Natural killer cell treated with Interleukin-12 subunit alpha and Interleukin-12 subunit beta and Interleukin-15 and Interleukin-18, amount 100 ng/mL, for 72 hours (primary cell): ENCODE data around the gene PTPRK. TPM values are rescaled to one million over a fixed set of nuclear protein-coding genes. Genes with fewer than 3 reads are reported as not detected.

ENCODE experiments used
- ATAC-seq, 2 donors: fragments of 150-1000 bp; cut with Tn5 transposase in 1 of 2; sonication (Bioruptor Pico), chemical (Tn5 transposase) in 1 of 2; 2 replicates each; pipeline ENCODE4 v1.10.0; 2021
- DNase-seq: peaks from one replicate; pipeline ENCODE4 v3.0.0; 2022; ENCODE audit warnings: low spot score
- H3K27ac Mint-ChIP-seq, 2 donors: 1 replicate in 1 of 2; 2 replicates in 1 of 2; pipeline ENCODE4 v1.8.0; 2022; ENCODE audit warnings: mixed read lengths in 2 of 2, mild to moderate bottlenecking in 1 of 2, moderate library complexity in 1 of 2
- H3K27me3 Mint-ChIP-seq, 2 donors: 1 replicate in 1 of 2; 2 replicates in 1 of 2; pipeline ENCODE4 v1.8.0; 2022; ENCODE audit warnings: mixed read lengths in 2 of 2
- H3K36me3 Mint-ChIP-seq: one replicate; pipeline ENCODE4 v1.8.0; 2022; ENCODE audit warnings: mixed read lengths
- H3K4me1 Mint-ChIP-seq, 2 donors: 1 replicate in 1 of 2; 2 replicates in 1 of 2; pipeline ENCODE4 v1.8.0; 2022; ENCODE audit warnings: low read depth in 2 of 2, mixed read lengths in 2 of 2, mild to moderate bottlenecking in 1 of 2
- H3K4me3 Mint-ChIP-seq: one replicate; pipeline ENCODE4 v1.8.0; 2022; ENCODE audit warnings: mixed read lengths
- H3K9me3 Mint-ChIP-seq: 2 replicates; pipeline ENCODE4 v1.8.0; 2022; ENCODE audit warnings: mixed read lengths
- total RNA-seq, 2 donors: library from RNA; stranded (reverse); gene quantifications; one replicate each; pipeline ENCODE4 v1.2.3, GENCODE V29; 2022

PTPRK gene
- total RNA-seq, 2 donors from 2014 or later: 0.59 to 13.8 TPM

DNA sequence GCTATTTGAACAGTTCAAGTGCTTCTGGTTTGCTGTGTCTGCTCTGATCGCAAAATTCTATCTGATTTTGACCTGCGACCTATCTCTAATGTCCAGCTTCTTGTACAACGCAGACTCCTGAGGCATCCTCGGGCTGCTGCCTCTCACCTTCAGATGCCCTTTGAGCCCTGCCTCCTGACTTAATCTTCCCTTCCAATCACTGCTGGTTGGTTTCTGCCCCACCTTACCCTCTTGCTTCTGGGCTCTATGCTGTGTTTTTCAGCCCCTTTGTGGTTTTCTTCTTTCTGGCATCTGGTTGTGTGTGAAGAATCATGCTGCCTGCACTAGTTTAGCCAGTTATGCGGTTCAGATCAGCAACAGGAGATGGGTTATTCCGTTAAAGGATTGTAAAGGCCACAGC, 488.4 kb downstream of the PTPRK start:
- ATAC-seq (no peak), DNase-seq (no peak)
- Mint-ChIP-seq H3K4me3 (no peak overlapping the region), H3K27me3 (peaks cover 0 to 6% of the 10 kb centered on the region in 2 donors), H3K27ac (no peak overlapping the region), H3K36me3 (no peaks in the 10 kb centered on the region), H3K4me1 (peaks cover 0 to 3% of the 10 kb centered on the region in 2 donors), H3K9me3 (no peaks in the 10 kb centered on the region)

- Mint-ChIP-seq H3K4me3 (no peak overlapping the region), H3K4me1 (peaks cover 0 to 3% of the 10 kb centered on the region in 2 donors)
- ATAC-seq: no peak
Observed at GRCh38 chr6:128029826-128030225, 490.6 kb downstream of the PTPRK start.

DNA sequence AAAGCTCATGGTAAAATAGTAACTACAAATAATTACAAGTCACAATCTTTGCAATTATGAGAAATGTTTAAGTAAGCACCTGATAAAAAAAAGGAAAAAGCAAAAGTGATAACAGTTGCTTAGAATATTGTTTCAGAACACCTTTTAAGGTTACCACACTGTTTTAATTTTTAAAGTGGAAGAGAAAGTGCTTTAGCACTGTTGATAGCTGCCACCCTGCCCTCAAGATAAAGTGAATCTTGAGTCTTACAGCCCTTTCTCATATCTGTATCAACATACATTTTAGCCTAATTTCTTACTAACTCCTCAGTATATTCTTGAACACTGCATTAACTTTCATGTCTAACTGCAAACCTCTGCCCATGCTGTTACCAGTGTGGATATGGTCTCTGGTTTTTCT, 492.2 kb downstream of the PTPRK start:
- H3K9me3 Mint-ChIP-seq: no peaks in the 10 kb centered on the region
- H3K27ac Mint-ChIP-seq: no peak overlapping the region
- no peak for ATAC-seq
- no peak for DNase-seq
- H3K4me1 Mint-ChIP-seq: peaks cover 0 to 3% of the 10 kb centered on the region in 2 donors
- no peaks in the 10 kb centered on the region for H3K36me3 Mint-ChIP-seq
- no peak overlapping the region for H3K4me3 Mint-ChIP-seq
- peaks cover 0 to 6% of the 10 kb centered on the region in 2 donors for H3K27me3 Mint-ChIP-seq

More at GRCh38 chr6:128029826-128030225, 490.6 kb downstream of the PTPRK start:
- H3K27ac Mint-ChIP-seq: no peak overlapping the region
- no peaks in the 10 kb centered on the region for H3K36me3 Mint-ChIP-seq
- H3K27me3 Mint-ChIP-seq: peaks cover 0 to 6% of the 10 kb centered on the region in 2 donors
- no peaks in the 10 kb centered on the region for H3K9me3 Mint-ChIP-seq
- DNase-seq: no peak

DNA sequence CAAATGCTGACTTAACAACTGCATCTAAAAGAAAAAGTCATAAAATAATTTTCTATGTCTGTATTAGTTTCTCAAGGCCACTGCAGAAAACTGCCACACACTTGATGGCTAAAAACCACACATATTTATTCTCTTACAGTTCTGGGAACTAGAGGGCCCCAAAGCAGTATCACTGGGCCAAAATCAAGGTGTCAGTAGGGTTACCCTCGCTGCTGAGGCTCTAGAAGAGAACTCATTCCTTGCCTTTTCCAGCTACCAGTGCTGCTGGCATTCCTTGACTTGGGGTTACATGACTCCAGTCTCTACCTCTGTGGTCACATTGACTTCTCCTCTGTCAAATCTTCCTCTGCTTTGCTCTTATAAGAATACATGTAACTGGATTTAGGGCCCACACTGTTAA, 494.9 kb downstream of the PTPRK start:
- DNase-seq: no peak
- Mint-ChIP-seq H3K9me3 (no peaks in the 10 kb centered on the region), H3K4me1 (no peaks in the 10 kb centered on the region), H3K27ac (no peak overlapping the region), H3K27me3 (peaks cover 3 to 7% of the 10 kb centered on the region in 2 donors), H3K36me3 (no peaks in the 10 kb centered on the region), H3K4me3 (no peak overlapping the region)
- ATAC-seq: no peak

- no peaks in the 10 kb centered on the region for H3K36me3 Mint-ChIP-seq
Observed at GRCh38 chr6:128024969-128025368, 495.4 kb downstream of the PTPRK start.

GRCh38 chr6:128024046-128024445, 496.4 kb downstream of the PTPRK start:
- DNase-seq (no peak), ATAC-seq (no peak)
- H3K4me3 Mint-ChIP-seq: no peak overlapping the region
- peak overlapping the region in 1 of 2 donors; percentile 4 for H3K27ac Mint-ChIP-seq
- H3K4me1 Mint-ChIP-seq: peaks cover 0 to 3% of the 10 kb centered on the region in 2 donors
- no peaks in the 10 kb centered on the region for H3K9me3 Mint-ChIP-seq
- H3K36me3 Mint-ChIP-seq: no peaks in the 10 kb centered on the region
- peaks cover 3 to 7% of the 10 kb centered on the region in 2 donors for H3K27me3 Mint-ChIP-seq

More at GRCh38 chr6:128024969-128025368, 495.4 kb downstream of the PTPRK start:
- H3K4me3 Mint-ChIP-seq: no peak overlapping the region
- H3K9me3 Mint-ChIP-seq: no peaks in the 10 kb centered on the region
- ATAC-seq (no peak), DNase-seq (no peak)
- no peak overlapping the region for H3K27ac Mint-ChIP-seq
- H3K4me1 Mint-ChIP-seq: no peaks in the 10 kb centered on the region
- peaks cover 5 to 7% of the 10 kb centered on the region in 2 donors for H3K27me3 Mint-ChIP-seq

DNA sequence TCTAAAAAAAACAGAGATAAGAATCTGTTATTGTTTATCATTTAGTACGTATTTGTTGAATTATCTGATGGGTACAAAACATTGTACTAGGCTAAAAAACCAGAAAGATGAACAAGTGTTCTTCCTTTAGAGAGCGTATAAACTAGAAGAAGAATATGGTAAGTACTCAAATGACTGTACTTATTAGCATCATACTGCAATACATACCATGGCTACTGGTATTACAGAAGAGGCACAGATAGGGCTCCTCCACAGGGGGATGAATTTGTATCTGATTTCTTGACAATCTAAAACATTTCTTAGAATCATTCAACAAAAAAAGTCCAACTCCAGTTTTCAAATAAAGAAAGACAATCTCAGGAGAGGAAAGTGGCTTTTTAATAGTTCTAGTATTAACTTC, 501.6 kb downstream of the PTPRK start:
- H3K9me3 Mint-ChIP-seq: no peaks in the 10 kb centered on the region
- ATAC-seq: no peak
- H3K27me3 Mint-ChIP-seq: peaks cover 3 to 9% of the 10 kb centered on the region in 2 donors
- H3K27ac Mint-ChIP-seq: no peak overlapping the region
- H3K4me1 Mint-ChIP-seq: peaks cover 0 to 5% of the 10 kb centered on the region in 2 donors
- H3K4me3 Mint-ChIP-seq: no peak overlapping the region
- no peak for DNase-seq
- no peaks in the 10 kb centered on the region for H3K36me3 Mint-ChIP-seq

- peaks cover 0 to 5% of the 10 kb centered on the region in 2 donors for H3K4me1 Mint-ChIP-seq
- no peak overlapping the region for H3K27ac Mint-ChIP-seq
- no peaks in the 10 kb centered on the region for H3K36me3 Mint-ChIP-seq
- no peaks in the 10 kb centered on the region for H3K9me3 Mint-ChIP-seq
- H3K27me3 Mint-ChIP-seq: peaks cover 8 to 11% of the 10 kb centered on the region in 2 donors
- ATAC-seq (no peak), DNase-seq (no peak)
- no peak overlapping the region for H3K4me3 Mint-ChIP-seq
Observed at GRCh38 chr6:128017288-128017687, 503.1 kb downstream of the PTPRK start.

DNA sequence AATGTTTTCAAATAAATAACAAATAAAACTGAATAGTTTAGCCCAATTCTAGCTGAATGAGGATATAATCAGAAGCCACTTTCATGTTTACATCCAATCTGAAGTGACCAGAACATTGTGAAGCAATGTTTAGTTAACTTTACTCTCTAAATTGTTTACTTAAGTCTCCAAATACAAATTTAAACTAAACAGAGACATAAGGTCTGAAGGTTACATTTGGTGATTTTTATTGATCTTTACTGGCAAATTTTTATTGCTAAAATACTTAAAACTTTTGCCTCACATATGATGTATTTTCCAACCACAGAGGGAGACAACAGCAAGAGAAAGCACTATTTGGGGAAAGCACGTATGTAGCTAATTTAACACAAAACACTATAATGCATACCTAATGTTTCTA, 512.7 kb downstream of the PTPRK start:
- Mint-ChIP-seq H3K27ac (no peak overlapping the region), H3K4me3 (no peak overlapping the region), H3K36me3 (no peaks in the 10 kb centered on the region), H3K9me3 (no peaks in the 10 kb centered on the region), H3K27me3 (peaks cover 0 to 4% of the 10 kb centered on the region in 2 donors), H3K4me1 (no peaks in the 10 kb centered on the region)
- DNase-seq (no peak), ATAC-seq (no peak)

GRCh38 chr6:128005009-128005408, 515.4 kb downstream of the PTPRK start:
- Mint-ChIP-seq H3K4me3 (no peak overlapping the region), H3K9me3 (no peaks in the 10 kb centered on the region), H3K27me3 (no peaks in the 10 kb centered on the region), H3K27ac (no peak overlapping the region), H3K36me3 (no peaks in the 10 kb centered on the region), H3K4me1 (no peaks in the 10 kb centered on the region)
- ATAC-seq (no peak), DNase-seq (no peak)

DNA sequence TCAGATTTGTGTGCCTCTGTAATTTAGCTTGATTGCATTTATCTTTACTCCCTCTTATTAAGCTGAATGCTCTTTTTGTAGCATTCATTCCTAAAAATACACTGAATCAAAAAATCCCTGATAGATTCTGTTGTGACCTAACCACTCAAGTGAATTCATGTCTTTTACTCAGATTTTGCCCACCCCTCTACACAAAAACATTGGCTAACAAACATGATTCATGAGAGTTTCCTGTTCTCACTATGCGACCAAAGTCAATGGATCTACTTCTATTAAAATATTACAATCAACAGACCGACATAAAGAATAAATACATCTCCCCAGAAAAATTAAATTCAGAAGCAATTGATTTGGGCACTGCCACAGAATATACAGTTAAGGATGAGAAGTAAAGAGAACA, 520.0 kb downstream of the PTPRK start:
- no peak for ATAC-seq
- Mint-ChIP-seq H3K36me3 (no peaks in the 10 kb centered on the region), H3K9me3 (no peaks in the 10 kb centered on the region), H3K27me3 (no peaks in the 10 kb centered on the region), H3K27ac (no peak overlapping the region), H3K4me3 (no peak overlapping the region), H3K4me1 (no peaks in the 10 kb centered on the region)
- no peak for DNase-seq

DNA sequence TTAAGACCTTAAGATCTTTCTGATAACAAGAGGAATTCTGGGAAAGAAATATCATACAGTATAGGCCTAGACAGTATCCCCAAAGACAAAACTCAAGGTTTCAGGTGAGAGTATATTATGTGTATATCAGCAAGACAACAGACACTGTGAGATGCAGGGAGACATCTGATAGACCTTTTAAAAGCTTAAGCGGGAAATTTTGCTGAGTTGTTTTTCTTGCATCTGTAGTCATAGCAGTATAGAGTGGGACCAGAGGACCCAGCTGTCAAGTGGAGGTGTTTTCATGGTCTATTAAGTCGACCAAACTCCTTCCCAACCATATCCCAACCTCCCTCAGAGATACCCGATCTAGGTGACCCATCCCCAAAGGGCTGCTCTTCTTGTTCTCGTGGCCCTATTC, 521.4 kb downstream of the PTPRK start:
- DNase-seq (no peak), ATAC-seq (no peak)
- H3K4me1 Mint-ChIP-seq: no peaks in the 10 kb centered on the region
- no peak overlapping the region for H3K4me3 Mint-ChIP-seq
- H3K9me3 Mint-ChIP-seq: no peaks in the 10 kb centered on the region
- H3K36me3 Mint-ChIP-seq: no peaks in the 10 kb centered on the region
- H3K27me3 Mint-ChIP-seq: no peaks in the 10 kb centered on the region
- no peak overlapping the region for H3K27ac Mint-ChIP-seq

- DNase-seq (no peak), ATAC-seq (no peak)
- Mint-ChIP-seq H3K27ac (no peak overlapping the region), H3K4me3 (no peak overlapping the region), H3K4me1 (no peaks in the 10 kb centered on the region), H3K36me3 (no peaks in the 10 kb centered on the region), H3K9me3 (no peaks in the 10 kb centered on the region), H3K27me3 (no peaks in the 10 kb centered on the region)
Observed at GRCh38 chr6:127997496-127998164, 522.8 kb downstream of the PTPRK start.

GRCh38 chr6:127996925-127997324, 523.5 kb downstream of the PTPRK start:
- Mint-ChIP-seq H3K9me3 (no peaks in the 10 kb centered on the region), H3K27me3 (no peaks in the 10 kb centered on the region), H3K36me3 (no peaks in the 10 kb centered on the region), H3K4me3 (no peak overlapping the region), H3K27ac (no peak overlapping the region), H3K4me1 (peaks cover 0 to 3% of the 10 kb centered on the region in 2 donors)
- ATAC-seq: no peak
- DNase-seq: no peak

- H3K4me3 Mint-ChIP-seq: no peak overlapping the region
- peaks cover 6% of the 10 kb centered on the region for H3K36me3 Mint-ChIP-seq
- H3K27ac Mint-ChIP-seq: no peak overlapping the region
- ATAC-seq (no peak), DNase-seq (no peak)
- no peaks in the 10 kb centered on the region for H3K27me3 Mint-ChIP-seq
- H3K4me1 Mint-ChIP-seq: peaks cover 0 to 4% of the 10 kb centered on the region in 2 donors
- no peaks in the 10 kb centered on the region for H3K9me3 Mint-ChIP-seq
Observed at GRCh38 chr6:127992144-127992543, 528.3 kb downstream of the PTPRK start.
